NK-92 treated with Interleukin-12 subunit alpha and Interleukin-12 subunit beta, amount 100 ng/mL, for 24 hours (cell line): ENCODE results near the gene SMTNL1.
A peak's percentile ranks its signal among the peaks of the same experiment; 100 is the strongest.
"Not testable (repeated sequence)": the region's sequence is repeated elsewhere in the genome, so short reads cannot be mapped to it uniquely, and the experiment has no call there.

ENCODE experiments used
- DNase-seq: peaks from one replicate; lab custom pipeline; 2025; lab: John Stamatoyannopoulos, UW

Gene SMTNL1

GRCh38 chr11:57508341-57509170 is 28.8 kb upstream of the SMTNL1 start:
- DNase-seq = no peak

DNA sequence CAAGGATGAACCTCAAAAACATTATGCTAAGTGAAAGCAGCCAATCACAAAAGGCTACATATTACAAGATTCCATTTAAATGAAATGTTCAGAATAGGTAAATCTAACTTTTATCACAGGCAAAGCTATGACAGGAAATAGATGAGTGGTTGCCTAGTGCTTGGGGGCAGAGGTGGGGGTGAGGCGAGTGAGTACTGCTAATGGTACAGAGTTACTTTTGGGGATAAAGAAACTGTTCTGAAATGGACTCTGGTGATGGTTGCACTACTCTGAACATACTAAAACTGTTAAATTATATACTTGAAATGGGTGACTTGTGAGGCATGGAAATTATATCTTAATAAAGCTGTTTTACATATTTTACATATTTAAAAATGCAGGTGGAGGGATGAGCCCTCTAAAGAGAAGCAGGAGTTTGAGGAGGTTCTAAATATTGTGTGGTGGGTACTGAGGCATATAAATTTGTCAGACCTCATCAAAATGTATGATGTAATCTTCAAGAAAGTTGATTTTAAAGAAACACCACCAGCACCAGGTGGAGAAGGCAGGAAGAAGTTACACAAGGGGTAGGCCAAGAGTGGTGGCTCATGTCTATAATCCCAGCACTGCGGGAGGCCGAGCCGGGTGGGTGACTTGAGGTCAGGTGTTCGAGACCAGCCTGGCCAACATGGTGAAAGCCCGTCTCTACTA is 25.5 kb upstream of the SMTNL1 start:
- no peak for DNase-seq

DNA sequence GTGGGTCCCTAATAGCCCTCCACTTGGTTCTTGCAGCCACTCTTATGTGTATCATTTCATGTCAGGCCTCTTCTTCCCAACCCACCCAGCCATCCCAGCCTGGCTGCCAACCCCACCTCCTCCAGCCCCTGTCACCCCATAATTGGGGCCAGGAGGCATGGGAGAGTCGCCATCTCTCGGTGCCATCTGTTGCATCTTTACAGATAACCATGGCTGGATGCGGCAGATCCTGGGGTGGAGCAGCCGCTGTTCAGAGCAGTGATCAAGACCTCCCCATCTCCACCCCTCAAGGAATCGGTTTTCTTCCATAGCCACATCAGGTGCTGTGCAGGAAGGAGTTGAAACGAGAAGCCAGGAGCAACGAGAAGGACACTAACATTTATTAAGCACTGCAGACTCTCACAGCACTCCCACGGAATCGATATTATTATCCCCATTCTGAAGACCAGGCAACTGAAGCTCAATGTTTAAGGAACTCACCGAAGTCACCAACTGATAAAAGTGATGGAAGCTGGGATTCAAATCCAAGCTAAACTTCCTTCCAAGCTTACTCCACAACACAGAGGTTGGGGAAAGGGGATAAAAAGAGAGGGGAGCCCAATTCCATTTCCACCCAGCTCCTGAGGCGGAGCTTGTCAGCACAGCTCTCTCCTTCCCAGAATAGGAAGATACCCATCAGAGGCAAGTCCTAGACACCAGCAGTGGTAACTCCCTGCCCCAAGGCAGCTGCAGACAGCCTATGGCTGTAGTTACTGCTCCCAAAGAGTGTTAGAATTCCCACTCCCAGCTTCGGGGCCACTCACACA is 24.5 kb upstream of the SMTNL1 start:
- DNase-seq = no peak

GRCh38 chr11:57513452-57513795 is 24.0 kb upstream of the SMTNL1 start:
- no peak for DNase-seq

- DNase-seq = no peak
Observed at GRCh38 chr11:57513911-57514537, 23.4 kb upstream of the SMTNL1 start.

DNA sequence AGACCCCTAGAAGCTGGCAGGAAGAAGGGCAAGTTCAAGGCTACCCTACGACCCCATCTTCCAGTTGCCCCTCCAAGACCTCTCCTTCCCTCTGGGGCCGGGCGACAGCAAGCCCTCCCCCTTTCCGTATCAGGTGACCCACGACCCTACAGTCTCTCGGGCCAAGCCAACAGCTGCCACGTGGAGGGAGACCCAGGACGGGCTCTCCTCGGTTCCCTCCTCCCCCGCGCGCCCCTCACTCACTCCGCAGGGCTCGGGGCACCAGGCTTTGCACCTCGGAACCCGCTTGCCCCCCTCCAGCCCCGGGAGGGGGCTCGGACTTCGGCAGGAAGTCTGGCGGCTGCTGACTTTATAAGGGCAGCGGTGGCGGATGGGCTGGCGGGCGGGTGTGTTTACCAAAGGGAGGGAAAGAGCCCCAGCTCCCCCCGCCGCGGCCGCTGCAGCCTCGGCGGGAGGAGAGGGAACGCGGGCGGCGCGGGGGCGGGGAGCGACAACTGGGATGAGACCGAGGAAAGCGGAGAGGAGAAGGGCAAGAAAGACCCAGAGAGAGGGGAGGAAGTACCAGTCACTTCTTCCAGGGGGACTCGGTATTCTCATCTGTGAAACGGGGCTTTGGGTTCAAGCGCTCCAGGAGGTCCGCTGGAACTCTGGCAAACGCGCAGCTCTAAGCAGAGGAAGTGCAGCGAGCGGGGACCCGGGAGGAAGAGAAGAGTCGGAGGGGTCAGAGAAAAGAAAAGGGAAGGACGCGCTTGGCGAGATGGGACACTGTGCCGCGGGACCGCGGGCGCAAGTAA is 22.7 kb upstream of the SMTNL1 start:
- DNase-seq = peak; percentile 14

- no peak for DNase-seq
Observed at GRCh38 chr11:57515332-57516060, 21.9 kb upstream of the SMTNL1 start, which contains the start of gene SLC43A1. Gene SLC43A1, minus strand, starts transcription at chr11:57515702. Its CDS starts 1,591 bp downstream, at chr11:57514111.

- DNase-seq = no peak
Observed at GRCh38 chr11:57516061-57516443, 21.3 kb upstream of the SMTNL1 start.

GRCh38 chr11:57521116-57521515 is 16.3 kb upstream of the SMTNL1 start:
- DNase-seq = no peak

DNA sequence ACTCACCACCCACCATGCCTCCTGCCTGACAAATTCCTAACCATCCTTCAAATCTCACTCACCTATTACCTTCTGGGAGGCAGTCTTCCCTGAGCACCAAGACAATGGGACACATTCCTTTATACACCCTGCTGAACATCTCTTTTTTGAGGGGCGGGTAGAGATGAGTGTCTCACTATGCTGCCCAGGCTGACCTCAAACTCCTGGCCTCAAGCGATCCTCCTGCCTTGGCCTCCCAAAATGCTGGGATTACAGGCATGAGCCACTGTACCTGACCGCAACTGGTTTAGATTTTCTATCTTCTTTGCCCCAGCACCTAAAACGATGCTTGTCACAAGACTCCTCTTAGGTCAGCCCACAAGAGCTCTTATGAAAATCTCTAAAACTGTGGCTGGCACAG is 14.0 kb upstream of the SMTNL1 start:
- DNase-seq = no peak

- peak; percentile 22 for DNase-seq
Observed at GRCh38 chr11:57527056-57527631, 10.3 kb upstream of the SMTNL1 start.

GRCh38 chr11:57529012-57529411 is 8.4 kb upstream of the SMTNL1 start:
- no peak for DNase-seq

- no peak for DNase-seq
Observed at GRCh38 chr11:57530215-57530595, 7.2 kb upstream of the SMTNL1 start.

DNA sequence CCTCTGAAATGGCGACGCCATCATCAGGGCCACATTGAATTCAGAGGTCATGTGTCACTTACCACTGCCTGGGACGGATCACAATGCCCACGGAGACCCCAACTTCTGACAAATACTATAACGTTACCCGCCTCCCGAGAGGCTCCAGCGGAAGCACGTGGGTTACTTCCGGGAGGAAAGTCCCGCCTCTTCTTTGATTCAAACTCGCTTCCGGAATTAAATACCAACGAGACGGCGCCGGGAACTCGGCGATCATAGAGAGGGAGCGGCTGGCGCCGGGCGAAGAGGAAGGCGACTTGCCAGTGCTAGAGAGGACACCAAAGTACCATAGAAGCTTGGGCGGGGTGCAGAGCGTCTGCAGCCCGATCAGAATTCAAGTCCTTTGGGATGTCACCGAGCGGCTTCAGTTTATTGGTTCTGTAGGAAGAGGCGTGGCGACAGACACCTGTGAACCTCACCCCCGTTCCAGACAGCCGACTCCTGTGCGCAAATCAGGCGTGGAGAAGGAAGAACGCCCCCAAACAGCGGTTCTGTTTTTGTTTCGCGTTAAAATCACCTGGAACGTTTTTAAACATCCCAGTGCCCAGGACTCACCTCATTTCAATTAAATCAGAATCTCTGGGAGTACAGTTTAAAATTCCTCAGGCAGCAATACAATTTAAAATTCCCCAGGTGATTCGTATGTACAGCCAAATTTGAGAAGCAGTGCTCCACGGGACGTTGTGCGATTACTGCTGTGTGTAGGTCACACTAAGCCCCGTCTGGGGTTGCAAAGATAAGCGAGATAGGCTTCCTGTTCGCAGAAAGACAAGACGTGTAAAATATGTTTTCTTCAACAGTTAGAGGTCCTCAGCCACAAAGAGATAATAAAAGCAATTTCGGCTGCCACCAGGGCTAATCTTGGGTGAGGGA is 6.5 kb upstream of the SMTNL1 start, which contains the start of gene TIMM10:
Gene TIMM10, minus strand, starts transcription at position 159 of the 912 bp plus-strand sequence. CDS start 565 bp downstream, outside the sequence.
- peak; percentile 95 for DNase-seq

- not testable (repeated sequence) for DNase-seq
Observed at GRCh38 chr11:57534449-57534848, 2.9 kb upstream of the SMTNL1 start.

GRCh38 chr11:57539342-57539741 is 1.9 kb downstream of the SMTNL1 start:
- DNase-seq = no peak

GRCh38 chr11:57541169-57541568 is 3.8 kb downstream of the SMTNL1 start:
- DNase-seq = no peak

DNA sequence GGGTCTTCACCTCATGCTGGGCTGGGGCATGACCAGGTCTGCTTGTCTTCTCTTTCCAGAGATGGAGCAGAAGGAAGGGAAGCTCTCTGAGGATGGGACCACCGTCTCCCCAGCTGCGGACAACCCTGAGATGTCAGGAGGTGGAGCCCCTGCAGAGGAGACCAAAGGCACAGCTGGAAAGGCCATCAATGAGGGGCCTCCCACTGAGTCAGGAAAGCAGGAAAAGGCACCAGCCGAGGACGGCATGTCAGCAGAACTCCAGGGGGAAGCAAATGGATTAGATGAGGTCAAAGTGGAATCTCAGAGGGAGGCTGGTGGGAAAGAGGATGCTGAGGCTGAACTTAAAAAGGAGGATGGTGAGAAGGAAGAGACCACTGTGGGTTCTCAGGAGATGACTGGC is 5.2 kb downstream of the SMTNL1 start:
- no peak for DNase-seq

GRCh38 chr11:57543593-57543992 is 6.2 kb downstream of the SMTNL1 start:
- no peak for DNase-seq
